Measurements from ENCODE around the gene CPNE5.

Gene CPNE5

GRCh38 chr6:36874443-36875249 lies 35.4 kb upstream of the CPNE5 start, which contains the start of gene PPIL1:
PPIL1 (minus strand) TSS chr6:36874803; CDS start chr6:36874772, 31 bp downstream.
- peaks cover 43% of the 10 kb centered on the region for H3K4me1 ChIP-seq (ENCODE audit: insufficient read depth, low read length, poor library complexity, severe bottlenecking)
- peak within 1 kb of the TSS; percentile 88 for H3K4me3 ChIP-seq (ENCODE audit: low read length, poor library complexity, severe bottlenecking)
- peaks cover 45% of the 10 kb centered on the region for H3K79me2 ChIP-seq (ENCODE audit: insufficient read depth, low read length)

DNA sequence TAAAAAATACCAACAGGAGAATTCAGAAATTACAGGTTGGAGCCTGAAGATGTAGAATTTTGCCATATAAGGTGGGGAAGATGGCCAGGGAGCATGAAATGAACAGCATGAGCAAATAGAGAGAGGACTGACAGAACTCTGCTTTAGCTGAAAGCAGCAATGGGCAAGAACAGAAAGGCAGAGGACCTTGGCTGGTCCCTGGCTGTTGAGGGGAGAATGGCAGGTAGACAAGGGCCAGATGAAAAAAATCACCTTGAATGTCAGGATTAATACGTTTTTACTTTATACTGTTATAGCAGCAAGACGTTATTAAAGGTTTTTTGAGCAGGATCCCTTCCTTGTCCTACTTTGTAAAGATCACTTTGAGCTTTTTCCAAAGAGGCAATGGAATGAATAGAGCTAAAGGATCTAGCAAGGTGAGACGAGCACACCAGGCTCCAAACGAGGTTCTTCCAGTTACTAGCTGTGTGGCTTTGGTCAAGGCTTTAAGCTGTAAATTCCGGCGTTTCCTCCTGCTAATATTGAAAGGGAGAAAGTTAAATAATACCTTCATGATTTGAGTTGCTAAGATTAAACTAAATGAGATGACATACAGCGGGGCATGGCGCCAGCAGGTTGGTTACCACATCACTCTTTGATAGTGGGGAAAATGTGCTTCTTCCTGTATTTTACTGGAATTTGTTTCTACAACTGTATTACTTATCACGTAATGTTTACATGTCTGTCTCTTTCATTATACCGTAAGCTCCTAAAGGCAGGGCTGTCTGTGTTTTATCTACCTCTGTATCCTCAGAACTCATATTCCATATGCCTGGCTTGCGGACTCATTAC lies 34.6 kb upstream of the CPNE5 start:
- TF ChIP-seq EZH2phosphoT487 (IDR thresholded peaks at IDR 0.05; ENCODE audit: borderline replicate concordance) = no peak
- TF ChIP-seq, protein P1, sequence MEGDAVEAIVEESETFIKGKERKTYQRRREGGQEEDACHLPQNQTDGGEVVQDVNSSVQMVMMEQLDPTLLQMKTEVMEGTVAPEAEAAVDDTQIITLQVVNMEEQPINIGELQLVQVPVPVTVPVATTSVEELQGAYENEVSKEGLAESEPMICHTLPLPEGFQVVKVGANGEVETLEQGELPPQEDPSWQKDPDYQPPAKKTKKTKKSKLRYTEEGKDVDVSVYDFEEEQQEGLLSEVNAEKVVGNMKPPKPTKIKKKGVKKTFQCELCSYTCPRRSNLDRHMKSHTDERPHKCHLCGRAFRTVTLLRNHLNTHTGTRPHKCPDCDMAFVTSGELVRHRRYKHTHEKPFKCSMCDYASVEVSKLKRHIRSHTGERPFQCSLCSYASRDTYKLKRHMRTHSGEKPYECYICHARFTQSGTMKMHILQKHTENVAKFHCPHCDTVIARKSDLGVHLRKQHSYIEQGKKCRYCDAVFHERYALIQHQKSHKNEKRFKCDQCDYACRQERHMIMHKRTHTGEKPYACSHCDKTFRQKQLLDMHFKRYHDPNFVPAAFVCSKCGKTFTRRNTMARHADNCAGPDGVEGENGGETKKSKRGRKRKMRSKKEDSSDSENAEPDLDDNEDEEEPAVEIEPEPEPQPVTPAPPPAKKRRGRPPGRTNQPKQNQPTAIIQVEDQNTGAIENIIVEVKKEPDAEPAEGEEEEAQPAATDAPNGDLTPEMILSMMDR (conservative IDR thresholded peaks at IDR 0.05; ENCODE audit: low read length) = peak; percentile 51
- H3K27me3 ChIP-seq (ENCODE audit: insufficient read depth, low read length, poor library complexity, severe bottlenecking) = no peaks in the 10 kb centered on the region
- H3K4me1 ChIP-seq (ENCODE audit: insufficient read depth, low read length, poor library complexity, severe bottlenecking) = peaks cover 46% of the 10 kb centered on the region
- no peaks in the 10 kb centered on the region for H3F3A ChIP-seq (ENCODE audit: low read depth)
- peak overlapping the region; percentile 85 for H3K9ac ChIP-seq (ENCODE audit: low read depth, low read length, poor library complexity, severe bottlenecking)
- peaks cover 53% of the 10 kb centered on the region for H3K79me2 ChIP-seq (ENCODE audit: insufficient read depth, low read length)
- no peaks in the 10 kb centered on the region for H3K9me2 ChIP-seq (replicated peaks; ENCODE audit: low read depth, low read length)
- H3K36me3 ChIP-seq (ENCODE audit: insufficient read depth, low read length) = no peaks in the 10 kb centered on the region
- H4K20me1 ChIP-seq (ENCODE audit: insufficient read depth, low read length, poor library complexity, severe bottlenecking) = no peaks in the 10 kb centered on the region
- H3K4me2 ChIP-seq (ENCODE audit: low read depth, low read length, poor library complexity, severe bottlenecking) = peak overlapping the region; percentile 89
- peak overlapping the region; percentile 99 for H2AFZ ChIP-seq (ENCODE audit: low read length)
- H3K9me3 ChIP-seq (ENCODE audit: insufficient read depth, low read depth, low read length) = no peaks in the 10 kb centered on the region
- peak overlapping the region; percentile 88 for H3K4me3 ChIP-seq (ENCODE audit: low read length, poor library complexity, severe bottlenecking)

More at GRCh38 chr6:36874443-36875249, 35.4 kb upstream of the CPNE5 start, which contains the start of gene PPIL1:
- peak within 1 kb of the TSS; percentile 99 for H2AFZ ChIP-seq (ENCODE audit: low read length)
- H4K20me1 ChIP-seq (ENCODE audit: insufficient read depth, low read length, poor library complexity, severe bottlenecking) = no peaks in the 10 kb centered on the region
- H3K9ac ChIP-seq (ENCODE audit: low read depth, low read length, poor library complexity, severe bottlenecking) = peak within 1 kb of the TSS; percentile 85
- H3K27me3 ChIP-seq (ENCODE audit: insufficient read depth, low read length, poor library complexity, severe bottlenecking) = no peaks in the 10 kb centered on the region
- no peaks in the 10 kb centered on the region for H3F3A ChIP-seq (ENCODE audit: low read depth)
- H3K4me2 ChIP-seq (ENCODE audit: low read depth, low read length, poor library complexity, severe bottlenecking) = peak within 1 kb of the TSS; percentile 89
- TF ChIP-seq, protein P1 (conservative IDR thresholded peaks at IDR 0.05; ENCODE audit: low read length) = no peak
- no peak for TF ChIP-seq EZH2phosphoT487 (IDR thresholded peaks at IDR 0.05; ENCODE audit: borderline replicate concordance)
- no peaks in the 10 kb centered on the region for H3K9me3 ChIP-seq (ENCODE audit: insufficient read depth, low read depth, low read length)
- H3K9me2 ChIP-seq (replicated peaks; ENCODE audit: low read depth, low read length) = no peaks in the 10 kb centered on the region
- no peaks in the 10 kb centered on the region for H3K36me3 ChIP-seq (ENCODE audit: insufficient read depth, low read length)

- Histone ChIP-seq H3K9me2 (replicated peaks; ENCODE audit: low read depth, low read length) (no peaks in the 10 kb centered on the region), H3K9me3 (ENCODE audit: insufficient read depth, low read depth, low read length) (no peaks in the 10 kb centered on the region), H3K27me3 (ENCODE audit: insufficient read depth, low read length, poor library complexity, severe bottlenecking) (no peaks in the 10 kb centered on the region), H3K4me2 (ENCODE audit: low read depth, low read length, poor library complexity, severe bottlenecking) (peak overlapping the region; percentile 89), H3K36me3 (ENCODE audit: insufficient read depth, low read length) (no peaks in the 10 kb centered on the region), H2AFZ (ENCODE audit: low read length) (no peak overlapping the region), H3F3A (ENCODE audit: low read depth) (no peaks in the 10 kb centered on the region), H4K20me1 (ENCODE audit: insufficient read depth, low read length, poor library complexity, severe bottlenecking) (peaks cover 6% of the 10 kb centered on the region), H3K9ac (ENCODE audit: low read depth, low read length, poor library complexity, severe bottlenecking) (peak overlapping the region; percentile 85), H3K79me2 (ENCODE audit: insufficient read depth, low read length) (peaks cover 61% of the 10 kb centered on the region), H3K4me1 (ENCODE audit: insufficient read depth, low read length, poor library complexity, severe bottlenecking) (peaks cover 52% of the 10 kb centered on the region), H3K4me3 (ENCODE audit: low read length, poor library complexity, severe bottlenecking) (peak overlapping the region; percentile 88)
- no peak for TF ChIP-seq EZH2phosphoT487 (IDR thresholded peaks at IDR 0.05; ENCODE audit: borderline replicate concordance)
- TF ChIP-seq, protein P1 (conservative IDR thresholded peaks at IDR 0.05; ENCODE audit: low read length) = no peak
Observed at GRCh38 chr6:36873115-36873514, 33.9 kb upstream of the CPNE5 start.

Data from Loucy (cell line).